ENCODE results near the gene CCDC174. TPM values are rescaled to one million over a fixed set of nuclear protein-coding genes. Genes with fewer than 3 reads are reported as not detected.

Gene CCDC174
- total RNA-seq, 2 donors from 2014 or later: 18.7 to 20.1 TPM

DNA sequence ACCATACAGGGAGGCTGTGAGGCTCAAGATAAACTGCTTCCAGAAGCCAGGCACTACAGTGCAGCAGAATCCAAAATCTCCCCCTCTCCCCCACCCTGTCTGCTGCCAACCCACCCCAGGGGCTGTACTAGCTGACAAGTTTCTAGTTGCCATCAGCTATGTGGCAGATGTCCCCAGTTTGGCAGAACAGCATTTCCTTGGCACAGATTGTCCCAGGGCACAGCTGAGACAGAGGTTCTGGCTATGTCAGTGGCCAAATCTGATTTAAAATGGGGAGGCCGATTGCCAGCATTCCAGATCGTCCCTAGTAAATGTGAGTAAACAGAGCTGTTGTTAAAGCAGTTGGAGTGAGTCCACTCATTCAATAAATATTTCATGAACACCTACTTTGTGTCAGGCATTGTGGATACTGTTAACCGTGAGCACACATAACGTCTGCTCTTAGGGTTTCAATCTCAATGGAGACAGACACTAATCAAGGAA, 28.0 kb upstream of the CCDC174 start:
- no peaks in the 10 kb centered on the region for H3K27me3 ChIP-seq (ENCODE audit: control insufficient read depth, insufficient read depth, low read length, poor library complexity, severe bottlenecking)
- H3K9me3 Mint-ChIP-seq: peaks cover 5% of the 10 kb centered on the region
- H3K9ac ChIP-seq (ENCODE audit: extremely low read depth, low read length, poor library complexity, severe bottlenecking): no peak overlapping the region
- no peak overlapping the region for H3K4me3 Mint-ChIP-seq
- peaks cover 6% of the 10 kb centered on the region for H3K27me3 Mint-ChIP-seq (ENCODE audit: insufficient read depth)
- H3K4me1 Mint-ChIP-seq: peaks cover 2% of the 10 kb centered on the region
- no peaks in the 10 kb centered on the region for H3K36me3 Mint-ChIP-seq (ENCODE audit: low read depth)
- H3K4me3 ChIP-seq (ENCODE audit: low read length): no peak overlapping the region
- no peak overlapping the region for H3K27ac Mint-ChIP-seq
- H3K36me3 ChIP-seq (ENCODE audit: control insufficient read depth, insufficient read depth, low read length): no peaks in the 10 kb centered on the region
- peaks cover 8% of the 10 kb centered on the region for H3K9me3 ChIP-seq (ENCODE audit: control insufficient read depth, low read length)
- H3K27ac ChIP-seq (ENCODE audit: low read depth, low read length): no peak overlapping the region
- DNase-seq: no peak
- H3K4me1 ChIP-seq (ENCODE audit: control insufficient read depth, insufficient read depth, low read length): peaks cover 2% of the 10 kb centered on the region
- 84 to 94% methylated on average over 3 to 4 of the region's 4 CpGs for WGBS, 2 experiments (ENCODE audit: insufficient coverage in 1 of 2, insufficient read length in 1 of 2)
- TF ChIP-seq, protein P1, sequence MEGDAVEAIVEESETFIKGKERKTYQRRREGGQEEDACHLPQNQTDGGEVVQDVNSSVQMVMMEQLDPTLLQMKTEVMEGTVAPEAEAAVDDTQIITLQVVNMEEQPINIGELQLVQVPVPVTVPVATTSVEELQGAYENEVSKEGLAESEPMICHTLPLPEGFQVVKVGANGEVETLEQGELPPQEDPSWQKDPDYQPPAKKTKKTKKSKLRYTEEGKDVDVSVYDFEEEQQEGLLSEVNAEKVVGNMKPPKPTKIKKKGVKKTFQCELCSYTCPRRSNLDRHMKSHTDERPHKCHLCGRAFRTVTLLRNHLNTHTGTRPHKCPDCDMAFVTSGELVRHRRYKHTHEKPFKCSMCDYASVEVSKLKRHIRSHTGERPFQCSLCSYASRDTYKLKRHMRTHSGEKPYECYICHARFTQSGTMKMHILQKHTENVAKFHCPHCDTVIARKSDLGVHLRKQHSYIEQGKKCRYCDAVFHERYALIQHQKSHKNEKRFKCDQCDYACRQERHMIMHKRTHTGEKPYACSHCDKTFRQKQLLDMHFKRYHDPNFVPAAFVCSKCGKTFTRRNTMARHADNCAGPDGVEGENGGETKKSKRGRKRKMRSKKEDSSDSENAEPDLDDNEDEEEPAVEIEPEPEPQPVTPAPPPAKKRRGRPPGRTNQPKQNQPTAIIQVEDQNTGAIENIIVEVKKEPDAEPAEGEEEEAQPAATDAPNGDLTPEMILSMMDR (conservative IDR thresholded peaks at IDR 0.05): no peak

DNA sequence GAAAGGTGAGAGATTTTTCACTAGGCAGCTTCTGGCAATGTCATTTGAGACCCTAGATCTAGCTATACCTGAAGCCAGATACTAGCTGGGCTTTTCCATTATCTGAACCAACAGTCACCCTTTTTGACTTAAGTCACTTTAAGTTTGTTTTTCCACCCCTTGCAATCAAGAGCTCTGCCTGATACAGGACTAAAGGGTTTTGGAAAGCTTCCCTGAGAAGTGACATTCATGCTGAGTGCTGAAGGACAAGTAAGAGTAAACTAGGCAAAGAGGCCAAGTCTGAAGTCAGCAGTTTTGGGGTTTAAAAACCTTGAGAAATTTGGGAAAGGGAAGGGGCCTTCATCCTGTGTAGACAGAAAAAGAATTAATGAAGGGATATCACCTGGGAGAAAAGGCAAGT, 27.1 kb upstream of the CCDC174 start:
- Histone ChIP-seq H3K27me3 (ENCODE audit: control insufficient read depth, insufficient read depth, low read length, poor library complexity, severe bottlenecking) (no peaks in the 10 kb centered on the region), H3K36me3 (ENCODE audit: control insufficient read depth, insufficient read depth, low read length) (no peaks in the 10 kb centered on the region), H3K4me1 (ENCODE audit: control insufficient read depth, insufficient read depth, low read length) (peaks cover 2% of the 10 kb centered on the region), H3K9me3 (ENCODE audit: control insufficient read depth, low read length) (peaks cover 14% of the 10 kb centered on the region), H3K4me3 (ENCODE audit: low read length) (no peak overlapping the region), H3K27ac (ENCODE audit: low read depth, low read length) (no peak overlapping the region), H3K9ac (ENCODE audit: extremely low read depth, low read length, poor library complexity, severe bottlenecking) (no peak overlapping the region)
- Mint-ChIP-seq H3K36me3 (ENCODE audit: low read depth) (no peaks in the 10 kb centered on the region), H3K4me1 (peaks cover 2% of the 10 kb centered on the region), H3K9me3 (peaks cover 7% of the 10 kb centered on the region), H3K27me3 (ENCODE audit: insufficient read depth) (peaks cover 6% of the 10 kb centered on the region), H3K27ac (no peak overlapping the region), H3K4me3 (no peak overlapping the region)
- no peak for DNase-seq
- TF ChIP-seq, protein P1 (conservative IDR thresholded peaks at IDR 0.05): no peak

DNA sequence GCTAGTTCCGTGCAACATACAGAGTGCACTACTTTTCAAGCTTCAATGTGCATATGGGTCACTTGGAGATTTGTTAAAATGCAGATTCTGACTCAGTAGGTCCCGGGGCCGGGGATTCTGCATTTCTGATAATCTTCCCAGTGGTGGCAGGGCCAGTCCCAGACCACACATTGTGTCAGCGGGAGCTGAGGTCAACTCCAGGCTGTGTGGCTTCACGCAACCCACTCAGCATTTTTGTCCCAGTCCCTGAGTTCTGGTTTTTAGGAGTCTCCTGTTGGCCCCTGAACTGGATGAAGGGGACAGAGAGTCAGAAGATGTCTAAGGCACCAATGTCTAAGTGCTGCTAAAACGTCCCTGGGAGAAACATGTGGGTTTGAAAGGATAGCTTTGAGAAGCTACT, 26.1 kb upstream of the CCDC174 start:
- H3K36me3 ChIP-seq (ENCODE audit: control insufficient read depth, insufficient read depth, low read length): no peaks in the 10 kb centered on the region
- Mint-ChIP-seq H3K27me3 (ENCODE audit: insufficient read depth) (peaks cover 3% of the 10 kb centered on the region), H3K36me3 (ENCODE audit: low read depth) (no peaks in the 10 kb centered on the region), H3K4me1 (peaks cover 2% of the 10 kb centered on the region), H3K4me3 (no peak overlapping the region), H3K9me3 (peaks cover 7% of the 10 kb centered on the region), H3K27ac (no peak overlapping the region)
- peaks cover 2% of the 10 kb centered on the region for H3K4me1 ChIP-seq (ENCODE audit: control insufficient read depth, insufficient read depth, low read length)
- no peaks in the 10 kb centered on the region for H3K27me3 ChIP-seq (ENCODE audit: control insufficient read depth, insufficient read depth, low read length, poor library complexity, severe bottlenecking)
- TF ChIP-seq, protein P1 (conservative IDR thresholded peaks at IDR 0.05): no peak
- WGBS, 2 experiments (ENCODE audit: insufficient coverage in 1 of 2, insufficient read length in 1 of 2): 87 to 95% methylated on average over 6 of the region's 6 CpGs
- no peak overlapping the region for H3K4me3 ChIP-seq (ENCODE audit: low read length)
- H3K9me3 ChIP-seq (ENCODE audit: control insufficient read depth, low read length): peaks cover 14% of the 10 kb centered on the region
- no peak overlapping the region for H3K27ac ChIP-seq (ENCODE audit: low read depth, low read length)
- no peak for DNase-seq
- no peak overlapping the region for H3K9ac ChIP-seq (ENCODE audit: extremely low read depth, low read length, poor library complexity, severe bottlenecking)

Measured in endodermal cell (in vitro differentiated cells).